GM19397 (cell line): ENCODE results near the gene FOXC2.

Experiments
- ATAC-seq: cut with Tn5 transposase; IDR thresholded peaks from one replicate; pipeline ENCODE4 v1.9.1; 2021; ENCODE audit warnings: mild to moderate bottlenecking, moderate library complexity; ENCODE audit not compliant: unreplicated experiment

FOXC2 gene

GRCh38 chr16:86532526-86532815 is 34.2 kb upstream of the FOXC2 start:
- no peak for ATAC-seq

- no peak for ATAC-seq
Measured at GRCh38 chr16:86533076-86533475, 33.6 kb upstream of the FOXC2 start.

GRCh38 chr16:86533767-86534351 is 32.8 kb upstream of the FOXC2 start:
- no peak for ATAC-seq

GRCh38 chr16:86534779-86535615 is 31.6 kb upstream of the FOXC2 start:
- ATAC-seq = no peak

- ATAC-seq = no peak
Measured at GRCh38 chr16:86536621-86537020, 30.0 kb upstream of the FOXC2 start.

- ATAC-seq = no peak
Measured at GRCh38 chr16:86537486-86537885, 29.1 kb upstream of the FOXC2 start.

- ATAC-seq = no peak
Measured at GRCh38 chr16:86538196-86538780, 28.3 kb upstream of the FOXC2 start.

- ATAC-seq = no peak
Measured at GRCh38 chr16:86540894-86541293, 25.7 kb upstream of the FOXC2 start.

GRCh38 chr16:86541560-86541959 is 25.1 kb upstream of the FOXC2 start:
- ATAC-seq = no peak

- no peak for ATAC-seq
Measured at GRCh38 chr16:86542756-86543750, 23.6 kb upstream of the FOXC2 start.

- no peak for ATAC-seq
Measured at GRCh38 chr16:86545481-86545880, 21.1 kb upstream of the FOXC2 start.

- no peak for ATAC-seq
Measured at GRCh38 chr16:86545954-86546637, 20.5 kb upstream of the FOXC2 start.

GRCh38 chr16:86546638-86547013 is 20.0 kb upstream of the FOXC2 start:
- no peak for ATAC-seq

- no peak for ATAC-seq
Measured at GRCh38 chr16:86547286-86547685, 19.3 kb upstream of the FOXC2 start.

- no peak for ATAC-seq
Measured at GRCh38 chr16:86549076-86549892, 17.3 kb upstream of the FOXC2 start.

- no peak for ATAC-seq
Measured at GRCh38 chr16:86549893-86550190, 16.8 kb upstream of the FOXC2 start.

- ATAC-seq = no peak
Measured at GRCh38 chr16:86550281-86550680, 16.3 kb upstream of the FOXC2 start.

- ATAC-seq = no peak
Measured at GRCh38 chr16:86553356-86553755, 13.3 kb upstream of the FOXC2 start.

GRCh38 chr16:86554599-86554916 is 12.1 kb upstream of the FOXC2 start:
- ATAC-seq = no peak
